ENCODE data around the gene KNCN.

Gene KNCN

DNA sequence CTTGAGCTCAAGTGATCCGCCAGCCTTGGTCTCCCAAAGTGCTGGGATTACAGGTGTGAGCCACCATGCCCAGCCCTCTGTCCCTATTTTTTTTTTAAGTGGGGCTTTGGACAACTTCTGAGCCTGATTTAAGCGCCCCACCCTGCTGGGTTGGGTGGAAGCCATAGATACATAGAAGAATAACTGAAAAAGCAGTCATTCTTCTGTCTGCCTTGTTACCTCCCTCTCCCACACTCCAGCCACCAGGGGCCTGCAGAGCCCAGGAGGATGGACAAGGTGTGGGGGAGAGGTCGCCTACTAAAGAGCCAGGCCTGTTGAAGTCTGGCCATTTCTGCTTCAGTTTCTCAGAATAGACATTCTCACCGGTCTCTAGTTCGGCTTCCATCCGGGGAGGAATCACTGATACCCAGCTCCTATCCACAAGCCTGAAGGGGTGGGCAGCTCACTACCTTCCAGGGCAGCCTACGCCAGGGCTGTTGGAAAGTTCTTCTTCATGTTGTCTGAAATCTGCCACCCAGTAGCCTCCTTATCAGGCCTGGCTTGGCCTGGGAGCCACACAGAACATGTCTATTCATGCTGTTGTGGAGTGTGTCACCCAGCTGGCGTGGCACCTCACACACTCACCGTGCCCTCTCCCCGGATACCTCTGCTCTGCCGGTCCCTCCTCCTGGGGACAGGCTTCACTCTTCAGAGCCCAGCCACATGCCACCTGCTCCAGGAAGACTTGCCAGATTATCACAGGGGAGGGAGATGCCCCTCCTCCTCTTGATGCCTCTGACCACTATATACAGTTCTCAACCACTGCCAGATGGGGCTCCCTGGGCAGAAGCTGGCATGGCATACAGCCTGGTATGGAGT is 27.7 kb downstream of the KNCN start:
- no peak for DNase-seq

DNA sequence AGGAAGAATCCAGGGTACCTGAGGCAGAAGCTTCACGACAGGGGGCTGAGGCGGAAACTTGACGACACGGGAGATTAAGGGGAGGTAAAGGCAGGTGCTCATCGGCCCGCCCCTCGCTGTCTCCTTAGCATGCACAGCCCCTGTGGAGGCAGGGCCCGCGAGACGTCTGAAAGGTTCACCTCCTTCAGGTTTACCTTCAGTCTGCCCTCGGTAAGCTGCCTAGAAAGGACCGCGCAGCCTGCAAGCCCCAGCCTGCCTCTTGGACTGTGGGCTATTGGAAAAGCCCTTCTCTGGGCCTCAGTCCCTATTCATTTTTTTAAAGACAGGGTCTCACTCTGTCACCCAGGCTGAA is 28.5 kb downstream of the KNCN start:
- no peak for DNase-seq

DNA sequence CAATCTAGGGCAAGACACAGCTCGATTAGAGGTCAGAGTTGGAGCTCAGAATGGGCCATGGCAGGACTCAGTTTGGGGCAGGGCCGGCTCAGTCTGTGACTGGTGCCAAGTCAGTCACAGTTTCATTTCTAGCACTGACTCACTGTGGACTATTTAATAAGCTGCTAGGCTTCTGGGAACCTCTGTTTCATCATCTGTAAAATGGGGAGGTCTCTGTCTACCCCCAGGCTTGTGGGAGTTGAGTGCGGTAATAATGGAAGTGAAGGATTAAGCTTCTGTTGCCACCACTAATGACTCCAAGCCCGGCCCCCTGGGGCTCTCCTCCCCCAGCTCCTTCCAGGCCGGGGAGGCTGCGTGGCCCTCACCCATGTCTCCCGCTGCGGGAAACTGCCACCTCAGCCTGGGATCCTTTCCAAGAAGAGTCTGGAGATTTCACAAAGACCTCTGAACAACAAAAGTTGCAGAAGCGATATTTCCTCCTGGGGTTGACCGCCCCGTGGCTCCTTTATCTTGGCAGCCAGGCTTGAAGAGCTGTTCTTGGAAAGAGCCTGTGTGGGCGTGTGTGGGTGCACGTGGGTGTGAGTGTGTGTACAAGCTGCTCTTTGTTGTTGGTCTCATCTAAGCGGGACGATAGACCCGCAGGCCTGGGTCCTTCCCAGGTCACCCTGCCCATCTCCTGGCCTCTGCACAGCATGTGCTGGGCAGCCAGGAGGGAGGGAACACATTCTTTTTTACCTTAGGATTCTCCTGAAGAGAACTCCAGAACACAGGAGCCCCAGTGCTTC is 29.1 kb downstream of the KNCN start:
- peak; percentile 57 to 79 (median 70) for DNase-seq

DNA sequence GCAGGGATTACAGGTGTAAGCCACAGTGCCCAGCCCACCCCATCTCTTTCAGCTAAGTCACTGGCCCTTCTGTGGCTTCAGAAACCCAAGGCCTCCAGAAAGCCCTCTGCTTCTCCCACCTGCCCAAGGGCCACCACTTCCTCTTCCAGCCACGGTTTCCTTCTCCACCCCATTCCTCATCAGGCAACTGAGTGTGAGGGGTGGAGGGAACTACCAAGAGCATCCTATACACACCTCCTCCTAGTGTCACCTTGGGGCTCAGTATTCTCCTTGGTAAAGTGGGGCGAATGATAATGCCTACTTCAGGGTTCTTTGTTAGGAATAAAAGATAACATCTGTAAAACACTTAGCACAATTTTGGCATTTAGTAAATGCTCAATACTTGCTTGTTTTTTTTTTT is 30.0 kb downstream of the KNCN start:
- DNase-seq, result peak in 1 of 4 experiments; percentile 22

DNA sequence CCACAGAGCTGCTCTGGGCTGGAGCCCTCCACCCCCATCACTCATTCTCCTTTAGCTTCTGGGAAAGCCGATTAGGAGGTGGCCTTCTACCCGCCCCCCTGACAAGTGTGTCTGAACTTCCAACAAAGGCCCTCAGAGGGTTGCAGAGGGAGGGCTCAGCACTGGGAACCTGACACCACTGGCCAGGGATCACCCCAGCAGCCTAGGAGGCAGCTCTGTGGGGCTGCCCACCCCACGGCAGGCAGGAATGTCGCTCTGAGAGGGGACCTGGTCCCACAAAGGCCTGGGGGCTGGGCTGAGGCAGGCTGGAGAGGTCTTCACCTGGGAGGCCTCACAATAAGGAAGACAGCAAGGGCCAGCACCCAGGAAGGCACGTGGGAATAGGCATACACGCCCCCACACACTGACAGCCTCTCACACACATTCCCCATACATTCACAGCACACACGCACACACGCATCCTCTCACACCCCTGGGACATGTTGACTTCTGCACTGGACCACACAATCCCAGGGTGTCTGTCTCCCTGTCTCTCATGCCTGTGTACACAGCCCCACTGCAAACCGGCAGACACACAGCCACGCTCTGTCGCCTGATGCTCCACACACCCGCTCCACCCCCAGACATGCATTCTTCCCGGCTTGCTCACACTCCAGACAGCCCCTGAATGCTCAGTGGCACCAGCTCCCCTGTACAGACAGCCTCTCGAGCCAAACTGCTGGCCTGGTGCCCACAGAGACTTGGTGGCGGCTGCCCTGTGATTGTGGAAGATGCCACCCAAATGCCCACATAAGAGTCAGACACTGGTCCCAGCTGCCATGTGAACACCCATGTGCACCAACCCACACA is 31.2 kb downstream of the KNCN start:
- peak in 1 of 4 experiments; percentile 19 for DNase-seq

DNA sequence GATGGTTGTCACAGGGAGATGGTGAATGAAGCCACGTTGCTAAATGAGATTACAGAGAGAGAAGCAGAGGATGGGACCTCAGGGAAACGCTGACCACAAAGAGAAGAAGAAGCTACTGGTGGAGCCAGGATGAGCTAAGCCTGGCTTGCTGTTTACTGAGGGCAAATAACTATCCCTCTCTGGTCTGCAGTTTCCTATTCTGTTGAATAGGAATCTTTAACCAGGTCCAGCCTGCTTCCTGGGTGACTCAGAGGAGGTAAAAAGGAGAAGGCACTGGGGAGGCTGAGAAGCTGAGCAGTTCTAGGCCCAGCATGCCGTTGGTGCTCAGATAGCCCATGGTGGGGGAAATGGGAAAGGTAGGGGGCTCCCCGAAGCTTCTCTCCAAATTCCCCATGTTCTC is 32.2 kb downstream of the KNCN start:
- peak in 1 of 4 experiments; percentile 15 for DNase-seq

DNA sequence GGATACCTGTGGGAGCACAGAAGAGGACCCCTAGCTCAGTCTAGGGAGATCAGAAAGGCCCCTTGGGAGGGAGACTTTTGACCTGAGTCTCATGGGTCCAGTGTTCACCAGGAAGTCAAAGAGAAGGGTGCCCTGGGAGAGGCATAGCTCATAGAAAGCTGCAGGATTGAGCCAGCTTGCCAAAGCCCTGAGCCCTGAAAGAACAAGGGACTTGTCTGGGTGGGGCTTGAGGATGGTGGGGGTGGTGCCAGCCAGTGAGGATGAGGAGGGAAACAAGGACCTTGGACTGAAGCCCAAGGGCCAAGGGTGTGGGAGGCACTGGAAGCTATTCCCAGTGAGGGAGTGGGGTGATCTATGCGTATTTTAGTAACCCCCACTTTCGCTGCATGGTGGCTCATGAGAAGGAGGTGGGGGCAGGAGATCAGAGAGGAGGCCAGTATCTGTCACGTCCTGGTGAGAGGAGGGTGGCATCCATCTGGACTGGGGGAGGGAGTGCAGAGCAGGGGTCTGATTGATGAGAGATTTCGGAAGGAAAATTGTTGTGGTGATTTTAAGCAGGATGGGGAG is 33.4 kb downstream of the KNCN start:
- DNase-seq, result no peak

DNA sequence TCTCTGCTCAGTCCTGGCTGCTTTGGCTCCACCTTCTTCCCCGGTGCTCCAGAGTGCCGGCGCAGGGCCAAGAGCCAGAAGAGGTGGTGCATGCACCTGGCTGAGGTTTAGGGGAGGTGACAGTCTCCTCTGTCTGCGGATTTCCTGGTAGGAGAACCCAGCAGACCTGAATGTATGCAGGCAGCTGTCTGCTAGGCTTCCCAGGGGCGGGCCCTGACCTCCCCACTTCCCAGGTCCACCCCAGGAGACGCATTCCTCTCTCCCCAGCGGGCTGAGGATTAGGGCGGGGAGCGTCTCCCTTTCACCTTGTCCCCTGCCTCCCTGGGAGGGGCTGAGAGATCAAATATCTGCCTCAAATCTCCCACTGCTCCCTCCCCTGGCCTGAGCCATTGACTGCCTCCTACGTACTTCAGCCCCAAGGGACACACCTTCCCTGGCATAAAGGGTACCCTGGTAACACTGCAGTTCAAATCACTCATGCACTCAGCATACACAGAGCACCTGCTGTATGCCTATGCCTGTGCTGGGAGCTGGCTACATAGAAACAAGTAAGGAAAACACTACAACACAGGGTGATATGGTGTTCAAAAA is 34.3 kb downstream of the KNCN start:
- DNase-seq, result no peak

DNA sequence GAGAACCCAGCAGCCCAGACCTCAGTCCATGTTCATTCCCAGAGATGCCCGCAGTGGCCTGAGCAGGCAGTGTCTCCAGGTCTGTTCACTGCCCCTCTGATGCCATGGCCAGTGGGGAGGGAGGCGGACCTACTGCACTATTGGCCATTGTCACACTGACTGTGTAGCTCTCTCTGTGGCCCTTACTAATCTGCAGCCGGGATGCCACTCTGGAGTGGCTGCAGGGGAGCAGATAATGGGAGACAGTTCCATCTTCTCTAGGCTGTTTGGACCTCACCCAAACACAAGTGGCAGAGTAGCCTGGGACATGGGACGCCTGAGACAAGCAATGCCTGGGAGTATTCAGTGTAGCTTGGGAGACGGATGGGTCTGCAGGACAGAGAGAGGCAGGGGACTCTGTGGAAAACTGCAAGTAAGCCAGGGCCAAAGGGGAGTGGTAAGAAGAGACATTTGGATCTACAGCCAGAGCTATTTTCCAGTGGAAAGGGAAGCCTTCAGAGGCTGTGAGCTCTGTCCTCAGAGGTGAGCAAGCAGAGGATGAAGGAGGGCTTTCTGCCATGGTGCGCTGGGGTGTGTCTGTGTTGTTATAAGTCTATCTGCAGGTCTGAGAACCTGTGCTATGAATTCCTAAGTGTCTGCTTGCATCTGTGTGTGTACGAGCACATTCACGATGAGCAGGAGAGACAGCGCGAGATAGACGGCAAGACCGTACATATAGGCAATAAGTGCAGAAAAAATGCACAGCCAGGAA is 35.1 kb downstream of the KNCN start:
- no peak for DNase-seq

DNA sequence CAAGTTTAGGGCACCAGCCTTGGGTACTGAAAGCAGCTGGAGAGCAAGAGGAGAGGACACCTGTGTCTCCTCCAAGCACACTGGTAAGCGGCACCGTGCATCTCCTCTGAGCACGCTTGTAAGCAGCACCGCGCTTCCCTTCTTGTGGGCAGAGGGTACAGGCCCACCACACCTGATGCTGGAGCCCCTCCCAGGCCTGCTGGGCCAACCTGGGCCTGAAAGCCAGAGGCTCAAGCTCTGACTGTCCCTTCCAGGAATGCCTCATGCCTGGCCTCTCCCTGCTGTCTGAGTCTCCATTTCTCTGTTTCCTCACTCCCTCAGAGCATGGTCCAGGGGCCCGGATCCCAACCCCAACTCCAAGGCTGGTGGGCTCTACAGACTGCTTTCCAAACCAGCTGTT is 35.9 kb downstream of the KNCN start:
- no peak for DNase-seq

DNA sequence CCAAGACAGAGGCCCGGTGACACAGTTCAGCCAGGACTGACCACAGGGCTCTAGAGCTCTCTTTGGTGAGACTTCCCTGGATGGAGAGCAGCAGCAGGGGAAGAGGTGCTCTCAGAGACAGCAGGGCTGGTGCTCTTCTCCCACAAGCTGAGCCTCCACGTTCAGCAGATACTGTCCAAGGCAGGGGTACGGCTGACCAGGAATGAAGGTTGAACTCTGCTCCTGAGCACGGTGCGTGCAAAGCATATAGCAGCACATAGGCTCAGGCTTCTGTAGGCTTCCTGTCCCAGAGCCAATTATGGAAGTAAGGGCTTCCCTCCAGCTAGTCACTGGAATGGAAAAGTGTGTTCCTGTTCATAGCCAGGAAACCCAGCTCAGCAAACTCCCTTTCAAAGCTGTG is 37.9 kb downstream of the KNCN start:
- DNase-seq, result no peak

DNA sequence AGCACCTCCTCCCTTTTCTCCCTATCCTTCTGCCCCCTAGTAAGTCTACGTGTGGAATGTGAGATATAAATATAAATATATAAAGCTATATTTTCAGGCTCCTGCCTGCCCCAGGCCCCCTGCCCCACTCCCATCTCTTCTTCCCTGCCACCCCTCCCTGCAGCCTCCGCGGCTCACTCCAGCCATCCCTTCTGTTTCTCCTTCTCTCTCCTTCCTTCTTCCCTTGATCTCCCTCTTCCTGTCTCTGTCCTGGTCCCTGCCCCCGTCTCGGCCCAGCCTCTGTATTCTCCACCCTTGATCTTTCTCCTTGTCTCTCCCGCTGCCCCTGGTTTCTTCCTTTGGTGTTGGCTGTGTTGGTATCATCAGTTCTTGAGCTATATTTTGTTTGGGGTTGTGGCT is 38.7 kb downstream of the KNCN start:
- no peak for DNase-seq

DNA sequence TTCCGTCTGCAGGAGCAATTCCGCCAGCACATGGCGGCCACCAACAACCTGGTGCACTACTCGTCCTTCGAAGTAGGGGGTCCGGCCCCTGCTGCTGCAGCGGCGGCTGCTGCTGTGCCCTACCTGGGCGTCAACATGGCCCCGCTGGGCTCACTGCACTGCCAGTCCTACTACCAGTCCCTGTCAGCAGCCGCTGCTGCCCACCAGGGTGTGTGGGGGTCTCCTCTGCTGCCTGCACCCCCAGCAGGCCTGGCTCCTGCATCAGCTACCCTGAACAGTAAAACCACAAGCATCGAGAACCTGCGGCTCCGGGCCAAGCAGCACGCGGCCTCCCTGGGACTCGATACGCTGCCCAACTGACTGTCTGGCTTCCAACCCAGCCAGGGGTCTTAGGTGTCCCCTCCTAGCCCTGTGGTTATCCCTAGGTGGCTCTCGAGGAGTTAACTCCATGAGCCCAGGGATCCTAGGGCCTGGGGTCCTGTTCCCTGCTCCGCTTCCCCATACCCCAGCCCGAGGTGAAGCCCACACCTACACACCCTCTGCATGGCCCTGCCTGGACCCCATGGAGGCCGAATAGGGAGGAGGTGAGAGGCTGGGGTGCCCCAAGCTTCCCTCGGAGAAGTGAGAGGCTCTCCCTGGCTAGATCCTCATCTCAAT is 39.2 kb downstream of the KNCN start:
- DNase-seq, result no peak

DNA sequence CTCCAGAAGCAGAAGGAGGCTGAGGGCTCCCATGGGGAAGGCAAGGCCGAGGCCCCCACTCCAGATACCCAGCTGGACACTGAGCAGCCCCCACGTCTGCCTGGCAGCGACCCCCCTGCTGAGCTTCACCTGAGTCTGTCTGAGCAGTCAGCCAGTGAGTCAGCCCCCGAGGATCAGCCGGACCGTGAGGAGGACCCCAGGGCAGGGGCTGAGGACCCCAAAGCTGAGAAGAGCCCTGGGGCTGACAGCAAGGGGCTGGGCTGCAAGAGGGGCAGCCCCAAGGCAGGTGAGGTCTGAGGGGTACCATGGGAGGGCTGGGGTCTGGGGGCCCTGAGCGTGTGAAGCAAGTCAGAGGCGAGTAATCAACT is 40.5 kb downstream of the KNCN start:
- no peak for DNase-seq

DNA sequence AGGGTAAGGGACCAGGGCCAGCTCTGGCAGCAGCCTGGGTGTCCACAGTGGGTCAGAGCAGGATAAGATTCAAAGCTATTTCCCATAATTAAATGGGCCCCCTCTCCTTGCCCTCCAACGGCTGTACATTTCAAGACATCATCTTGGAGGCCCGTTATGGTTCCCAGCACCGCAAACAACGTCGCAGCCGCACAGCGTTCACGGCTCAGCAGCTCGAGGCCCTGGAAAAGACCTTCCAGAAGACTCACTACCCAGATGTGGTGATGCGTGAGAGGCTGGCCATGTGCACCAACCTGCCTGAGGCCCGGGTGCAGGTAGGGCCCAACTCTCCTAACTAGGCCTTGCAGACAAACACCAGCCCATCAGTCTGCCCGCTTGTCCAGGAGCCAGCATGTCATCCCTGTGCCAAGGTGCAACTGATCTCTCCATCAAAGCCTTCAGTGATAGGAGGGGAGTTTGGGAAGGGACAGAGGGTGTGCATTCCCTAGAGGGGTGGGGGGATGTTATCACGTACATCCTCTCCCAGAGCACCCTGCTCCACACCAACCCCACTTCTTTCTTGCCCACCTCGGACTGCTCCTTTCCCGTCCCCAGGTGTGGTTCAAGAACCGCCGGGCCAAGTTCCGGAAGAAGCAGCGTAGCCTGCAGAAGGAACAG is 41.0 kb downstream of the KNCN start:
- no peak for DNase-seq

DNA sequence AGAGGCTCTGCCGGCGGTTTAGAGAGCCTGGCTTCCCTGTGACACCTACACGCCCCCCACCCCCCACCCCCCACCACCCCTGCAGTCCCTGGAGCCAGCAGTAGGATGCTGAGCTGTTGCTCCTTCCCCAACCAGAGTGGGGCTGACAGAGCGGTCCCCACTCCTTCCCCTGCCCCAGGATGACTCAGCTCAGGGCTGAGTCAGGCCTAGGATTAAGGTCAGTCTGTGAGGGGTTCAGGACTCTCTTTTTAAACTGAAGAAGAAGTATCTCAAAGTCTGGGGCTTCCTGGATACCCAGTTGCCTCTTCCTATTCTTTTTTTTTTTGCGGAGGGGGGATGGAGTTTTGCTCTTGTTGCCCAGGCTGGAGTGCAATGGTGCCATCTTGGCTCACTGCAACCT is 42.7 kb downstream of the KNCN start:
- DNase-seq, result peak; percentile 61 to 81 (median 66)

DNA sequence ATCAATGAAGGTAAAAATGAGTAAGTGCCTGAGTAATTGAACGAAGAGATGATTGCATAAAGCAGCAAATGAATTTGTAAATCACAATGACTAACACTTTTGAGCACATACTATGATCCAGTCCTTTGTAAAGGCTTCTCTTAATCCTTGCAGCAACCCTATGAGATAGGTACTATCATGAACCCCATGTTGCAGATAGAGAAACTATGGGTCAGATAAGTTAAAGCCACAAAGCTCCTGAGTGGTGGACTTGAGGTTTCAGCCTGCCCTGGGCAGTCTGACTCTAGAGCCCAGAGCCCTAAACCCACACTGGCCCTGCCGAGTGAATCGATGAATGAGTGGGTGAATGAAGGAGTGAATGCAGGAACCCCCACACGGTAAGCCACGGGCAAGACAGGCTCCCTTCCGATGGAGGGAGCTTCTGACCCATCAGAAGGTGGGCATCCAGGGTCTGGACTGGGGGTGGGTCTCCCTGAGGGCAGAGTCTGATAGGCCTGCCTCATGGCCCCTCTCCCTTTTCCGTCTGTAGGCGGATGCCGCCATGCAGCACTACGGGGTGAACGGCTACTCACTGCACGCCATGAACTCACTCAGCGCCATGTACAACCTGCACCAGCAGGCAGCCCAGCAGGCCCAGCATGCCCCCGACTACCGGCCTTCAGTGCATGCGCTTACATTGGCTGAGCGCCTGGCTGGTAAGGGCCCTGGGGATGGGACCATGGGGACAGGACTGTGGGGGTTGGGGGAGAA is 44.8 kb downstream of the KNCN start:
- DNase-seq, result no peak

DNA sequence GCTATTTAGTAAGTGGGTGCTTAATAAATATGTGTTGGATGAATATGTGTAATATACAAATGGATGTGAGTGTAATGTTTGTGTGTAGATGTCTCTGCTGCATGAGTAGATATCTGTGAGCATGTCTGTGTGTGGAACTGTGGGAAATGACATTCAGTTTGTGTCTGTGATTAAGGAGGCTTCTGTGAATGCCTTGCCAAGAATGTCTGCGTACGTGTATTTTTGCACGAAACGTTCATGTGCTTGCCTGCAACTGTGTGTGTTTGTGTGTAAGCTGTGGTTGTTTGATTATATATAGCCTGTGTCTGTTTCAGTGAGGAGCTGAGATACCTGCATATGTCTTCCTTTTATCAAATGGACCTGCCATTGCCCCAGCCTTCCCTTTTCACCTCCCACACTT is 48.0 kb downstream of the KNCN start:
- no peak for DNase-seq

DNA sequence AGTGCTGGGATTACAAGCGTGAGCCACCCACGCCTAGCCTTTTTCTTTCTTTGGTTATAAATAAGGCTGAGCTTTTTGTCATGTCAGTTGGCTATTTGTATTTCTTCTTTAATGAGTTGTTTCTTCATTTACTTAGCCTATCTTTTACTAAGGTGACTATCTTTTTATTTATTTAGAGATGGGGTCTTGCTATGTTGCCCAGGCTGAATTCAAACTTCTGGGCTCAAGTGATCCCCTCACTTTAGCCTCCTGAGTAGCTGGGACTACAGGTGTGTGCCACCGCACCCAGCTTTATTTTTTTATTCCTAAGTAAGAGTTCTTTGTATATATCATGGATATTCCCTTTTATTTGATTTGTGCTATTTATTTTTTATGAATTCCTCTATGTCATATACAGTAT is 49.9 kb downstream of the KNCN start:
- DNase-seq, result no peak

DNA sequence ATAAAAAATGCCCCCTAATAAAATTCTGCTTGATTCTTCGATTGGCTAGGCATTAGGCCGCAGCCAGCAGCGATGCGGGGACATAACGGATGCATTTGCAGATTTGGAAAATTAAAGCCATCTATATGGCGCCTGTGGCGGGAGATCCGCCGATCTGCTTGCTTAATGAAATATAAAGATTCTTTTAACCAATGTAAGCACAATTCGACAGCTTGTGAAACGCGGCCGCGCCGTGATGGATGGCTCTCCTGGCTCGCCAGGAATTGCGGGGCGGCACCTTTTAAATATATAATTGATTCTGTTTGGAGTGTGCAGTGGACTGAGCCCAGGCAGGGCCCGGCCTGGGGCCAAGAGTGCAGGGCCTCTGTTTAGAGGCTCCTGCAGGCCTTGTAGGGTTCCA is 53.8 kb downstream of the KNCN start:
- DNase-seq, result no peak

Measured in suppressor macrophage (primary cell).